ENCODE measurements around the gene METAP1. TPM values are rescaled to one million over a fixed set of nuclear protein-coding genes. Genes with fewer than 3 reads are reported as not detected.

The METAP1 gene
- total RNA-seq, 1 experiment from 2014 or later = 63.5 TPM

- Histone ChIP-seq H2AFZ (ENCODE audit: low read length) (no peak overlapping the region), H2AK5ac (ENCODE audit: insufficient read length, low read length) (no peak overlapping the region), H3T11ph (ENCODE audit: low read length) (no peak overlapping the region), H3K23me2 (ENCODE audit: insufficient read length, low read depth, low read length, poor library complexity, severe bottlenecking) (no peaks in the 10 kb centered on the region), H3K14ac (ENCODE audit: insufficient read depth, low read length) (no peak overlapping the region), H2BK20ac (ENCODE audit: low read depth, low read length, poor library complexity, severe bottlenecking) (no peak overlapping the region), H2BK5ac (ENCODE audit: insufficient read length, low read length) (no peak overlapping the region), H3K27me3 (ENCODE audit: insufficient read depth, low read length) (no peaks in the 10 kb centered on the region), H4K20me1 (ENCODE audit: control insufficient read depth, insufficient read depth, insufficient read length) (no peaks in the 10 kb centered on the region), H3K23ac (ENCODE audit: insufficient read length, low read depth, low read length) (no peak overlapping the region), H3K79me1 (ENCODE audit: insufficient read depth, low read depth, low read length, poor library complexity, severe bottlenecking) (no peaks in the 10 kb centered on the region), H3K4ac (ENCODE audit: low read depth, low read length) (no peak overlapping the region), H4K8ac (replicated peaks; ENCODE audit: insufficient read length, low read depth, low read length) (no peak overlapping the region), H2BK12ac (ENCODE audit: insufficient read length, low read depth, low read length) (no peak overlapping the region), H2BK15ac (ENCODE audit: low read depth, low read length) (no peak overlapping the region), H3K4me1 (ENCODE audit: insufficient read depth, low read length) (no peaks in the 10 kb centered on the region), H3K9me3 (ENCODE audit: control insufficient read depth, low read depth, low read length) (no peaks in the 10 kb centered on the region), H3K79me2 (ENCODE audit: insufficient read depth, low read length) (no peaks in the 10 kb centered on the region), H3K18ac (ENCODE audit: insufficient read length, low read depth, low read length) (no peak overlapping the region), H3K27ac (ENCODE audit: insufficient read length, low read depth, low read length) (no peak overlapping the region), H3K56ac (ENCODE audit: insufficient read length, low read depth, low read length) (no peak overlapping the region), H4K91ac (ENCODE audit: insufficient read length, low read depth, low read length) (no peak overlapping the region), H3K4me2 (ENCODE audit: insufficient read depth, insufficient read length, low read length) (no peak overlapping the region), H4K5ac (ENCODE audit: insufficient read length, low read depth, low read length) (no peak overlapping the region), H3K9ac (ENCODE audit: extremely low read depth, insufficient read length, low read length) (no peak overlapping the region), H2BK120ac (ENCODE audit: low read depth, low read length, poor library complexity, severe bottlenecking) (no peak overlapping the region)
- Mint-ChIP-seq H3K9me3 (no peaks in the 10 kb centered on the region), H3K36me3 (ENCODE audit: insufficient read depth in 1 of 3, low read depth in 3 of 3) (no peaks in the 10 kb centered on the region; a peak in 1 of 7 replicates), H3K4me1 (peaks cover 0 to 3% of the 10 kb centered on the region in 2 experiments; a peak in 3 of 4 replicates), H3K27ac (no peak overlapping the region), H3K27me3 (ENCODE audit: low read depth) (no peaks in the 10 kb centered on the region; the same call in 1 of the 2 replicates), H3K4me3 (no peak overlapping the region)
- WGBS (ENCODE audit: extremely low coverage, insufficient read length, low lambda C conversion rate) = no CpG with 5 or more reads among the region's 2 CpGs
- TF ChIP-seq CTCF (conservative IDR thresholded peaks at IDR 0.05) = no peak
- DNase-seq = no peak
These were observed 37.5 kb upstream of the METAP1 start for GRCh38 chr4:98958065-98958464.
